Measurements from ENCODE around the gene ATP9B. TPM values are rescaled to one million over a fixed set of nuclear protein-coding genes. Genes with fewer than 3 reads are reported as not detected.

Gene ATP9B
- total RNA-seq, 1 experiment from 2014 or later, result 17.9 TPM

DNA sequence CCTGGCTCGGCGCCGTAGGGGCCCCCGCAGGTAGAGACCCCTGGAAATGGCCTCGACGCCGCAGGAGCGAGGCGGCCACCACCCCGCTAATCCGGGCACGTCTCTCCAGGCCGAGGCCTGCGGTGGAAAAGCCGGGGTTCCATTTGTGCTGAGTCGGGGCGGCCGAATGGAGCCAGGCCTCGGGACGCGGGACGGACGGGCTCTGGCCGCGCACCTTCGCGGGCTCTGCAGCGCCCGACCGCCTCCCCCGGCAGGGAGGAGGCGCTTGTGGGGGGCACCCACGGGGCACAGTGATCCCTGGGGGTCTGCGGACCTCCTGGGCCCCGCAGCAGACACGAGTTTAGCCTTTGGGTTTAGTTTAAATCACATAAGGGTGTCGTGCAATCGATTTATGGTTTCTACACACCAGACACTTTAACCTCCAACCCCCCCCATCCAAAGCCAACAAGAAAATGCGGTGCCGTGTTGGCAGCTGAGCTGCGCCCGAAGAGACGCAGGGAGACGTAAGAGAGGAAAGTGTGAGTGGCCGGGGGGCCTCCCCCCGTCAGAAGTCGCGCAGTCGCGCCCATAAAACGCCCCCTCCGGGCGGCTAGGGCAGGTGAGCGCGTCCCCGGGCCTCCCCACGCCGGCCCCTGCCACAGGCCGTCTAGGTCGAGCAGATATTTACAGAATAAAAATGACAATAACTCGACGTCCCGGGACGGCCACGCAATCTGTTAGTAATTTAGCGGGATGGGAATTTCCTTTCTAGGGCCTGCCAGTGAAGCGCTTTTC is 325.5 kb downstream of the ATP9B start:
- peaks cover 16% of the 10 kb centered on the region for H3K4me1 ChIP-seq (ENCODE audit: insufficient read depth, low read length, poor library complexity, severe bottlenecking)
- no peaks in the 10 kb centered on the region for H3K9me3 ChIP-seq (ENCODE audit: low read depth, low read length, poor library complexity, severe bottlenecking)
- H3K36me3 ChIP-seq (ENCODE audit: insufficient read depth, low read length, poor library complexity, severe bottlenecking), result no peaks in the 10 kb centered on the region
- no TSS peak for BruUV-seq (replicated peaks)
- no peak for TF ChIP-seq EZH2 (IDR thresholded peaks at IDR 0.05; ENCODE audit: borderline replicate concordance, low read depth, low read length, poor library complexity, severe bottlenecking)
- TF ChIP-seq, protein P1, sequence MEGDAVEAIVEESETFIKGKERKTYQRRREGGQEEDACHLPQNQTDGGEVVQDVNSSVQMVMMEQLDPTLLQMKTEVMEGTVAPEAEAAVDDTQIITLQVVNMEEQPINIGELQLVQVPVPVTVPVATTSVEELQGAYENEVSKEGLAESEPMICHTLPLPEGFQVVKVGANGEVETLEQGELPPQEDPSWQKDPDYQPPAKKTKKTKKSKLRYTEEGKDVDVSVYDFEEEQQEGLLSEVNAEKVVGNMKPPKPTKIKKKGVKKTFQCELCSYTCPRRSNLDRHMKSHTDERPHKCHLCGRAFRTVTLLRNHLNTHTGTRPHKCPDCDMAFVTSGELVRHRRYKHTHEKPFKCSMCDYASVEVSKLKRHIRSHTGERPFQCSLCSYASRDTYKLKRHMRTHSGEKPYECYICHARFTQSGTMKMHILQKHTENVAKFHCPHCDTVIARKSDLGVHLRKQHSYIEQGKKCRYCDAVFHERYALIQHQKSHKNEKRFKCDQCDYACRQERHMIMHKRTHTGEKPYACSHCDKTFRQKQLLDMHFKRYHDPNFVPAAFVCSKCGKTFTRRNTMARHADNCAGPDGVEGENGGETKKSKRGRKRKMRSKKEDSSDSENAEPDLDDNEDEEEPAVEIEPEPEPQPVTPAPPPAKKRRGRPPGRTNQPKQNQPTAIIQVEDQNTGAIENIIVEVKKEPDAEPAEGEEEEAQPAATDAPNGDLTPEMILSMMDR (conservative IDR thresholded peaks at IDR 0.05; ENCODE audit: low read depth, low read length), result no peak
- H3K4me3 ChIP-seq (ENCODE audit: low read depth, low read length, poor library complexity, severe bottlenecking), result peak overlapping the region; percentile 53
- peak; percentile 61 for DNase-seq (ENCODE audit: low spot score)
- ChIA-PET CTCF (no interaction called here), POLR2A (ENCODE audit: low non-redundant PET) (no interaction called here)
- H3K27me3 ChIP-seq (replicated peaks; ENCODE audit: insufficient read depth, low read depth, low read length, poor library complexity), result no peaks in the 10 kb centered on the region
- intact Hi-C loops (cut with micrococcal nuclease; ENCODE audit: unreplicated experiment), result loop anchor here (10.0 kb wide), 1 partner anchor 640 kb away; the partner anchor contains the start of gene RBFA
- H3K27ac ChIP-seq (ENCODE audit: low read depth, low read length, poor library complexity, severe bottlenecking), result peak overlapping the region; percentile 58

DNA sequence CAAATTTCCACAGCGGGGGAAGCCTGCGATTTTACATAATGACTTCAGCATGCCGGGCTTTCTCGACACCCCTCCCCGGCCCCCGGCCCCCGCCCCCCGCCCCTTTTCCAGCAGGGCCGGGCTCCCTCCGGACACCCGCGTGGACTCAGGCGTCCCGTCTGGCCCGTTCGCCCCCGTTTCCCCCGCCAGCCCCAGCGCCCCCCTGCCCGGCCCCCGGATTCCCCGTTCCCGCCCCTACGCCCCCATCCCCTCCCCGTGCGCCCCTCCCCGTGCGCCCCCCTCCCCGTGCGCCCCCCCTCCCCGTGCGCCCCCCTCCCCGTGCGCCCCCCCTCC is 326.1 kb downstream of the ATP9B start:
- H3K36me3 ChIP-seq (ENCODE audit: insufficient read depth, low read length, poor library complexity, severe bottlenecking), result no peaks in the 10 kb centered on the region
- ChIA-PET POLR2A (ENCODE audit: low non-redundant PET) (no interaction called here), CTCF (no interaction called here)
- TF ChIP-seq EZH2 (IDR thresholded peaks at IDR 0.05; ENCODE audit: borderline replicate concordance, low read depth, low read length, poor library complexity, severe bottlenecking), result no peak
- TF ChIP-seq, protein P1 (conservative IDR thresholded peaks at IDR 0.05; ENCODE audit: low read depth, low read length), result no peak
- H3K4me3 ChIP-seq (ENCODE audit: low read depth, low read length, poor library complexity, severe bottlenecking), result peak overlapping the region; percentile 53
- intact Hi-C loops (cut with micrococcal nuclease; ENCODE audit: unreplicated experiment), result loop anchor here (10.0 kb wide), 1 partner anchor 640 kb away; the partner anchor contains the start of gene RBFA
- no peak for DNase-seq (ENCODE audit: low spot score)
- H3K4me1 ChIP-seq (ENCODE audit: insufficient read depth, low read length, poor library complexity, severe bottlenecking), result peaks cover 16% of the 10 kb centered on the region
- BruUV-seq (replicated peaks), result no TSS peak
- H3K9me3 ChIP-seq (ENCODE audit: low read depth, low read length, poor library complexity, severe bottlenecking), result no peaks in the 10 kb centered on the region
- H3K27me3 ChIP-seq (replicated peaks; ENCODE audit: insufficient read depth, low read depth, low read length, poor library complexity), result no peaks in the 10 kb centered on the region
- no peak overlapping the region for H3K27ac ChIP-seq (ENCODE audit: low read depth, low read length, poor library complexity, severe bottlenecking)

DNA sequence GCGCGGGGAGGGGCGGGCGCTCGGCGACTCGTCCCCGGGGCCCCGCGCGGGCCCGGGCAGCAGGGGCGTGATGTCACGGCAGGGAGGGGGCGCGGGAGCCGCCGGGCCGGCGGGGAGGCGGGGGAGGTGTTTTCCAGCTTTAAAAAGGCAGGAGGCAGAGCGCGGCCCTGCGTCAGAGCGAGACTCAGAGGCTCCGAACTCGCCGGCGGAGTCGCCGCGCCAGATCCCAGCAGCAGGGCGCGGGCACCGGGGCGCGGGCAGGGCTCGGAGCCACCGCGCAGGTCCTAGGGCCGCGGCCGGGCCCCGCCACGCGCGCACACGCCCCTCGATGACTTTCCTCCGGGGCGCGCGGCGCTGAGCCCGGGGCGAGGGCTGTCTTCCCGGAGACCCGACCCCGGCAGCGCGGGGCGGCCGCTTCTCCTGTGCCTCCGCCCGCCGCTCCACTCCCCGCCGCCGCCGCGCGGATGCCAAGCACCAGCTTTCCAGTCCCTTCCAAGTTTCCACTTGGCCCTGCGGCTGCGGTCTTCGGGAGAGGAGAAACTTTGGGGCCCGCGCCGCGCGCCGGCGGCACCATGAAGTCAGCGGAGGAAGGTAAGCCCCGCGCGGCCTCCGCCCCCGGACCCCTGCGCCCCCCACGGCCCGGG is 326.7 kb downstream of the ATP9B start, which contains the start of gene NFATC1:
TSS of gene NFATC1 (plus strand) at position 170 of the 644 bp plus-strand sequence. CDS start at position 465, 295 bp downstream.
- Histone ChIP-seq H3K36me3 (ENCODE audit: insufficient read depth, low read length, poor library complexity, severe bottlenecking) (no peaks in the 10 kb centered on the region), H3K4me3 (ENCODE audit: low read depth, low read length, poor library complexity, severe bottlenecking) (peak within 1 kb of the TSS; percentile 53), H3K9me3 (ENCODE audit: low read depth, low read length, poor library complexity, severe bottlenecking) (no peaks in the 10 kb centered on the region), H3K4me1 (ENCODE audit: insufficient read depth, low read length, poor library complexity, severe bottlenecking) (peaks cover 16% of the 10 kb centered on the region), H3K27ac (ENCODE audit: low read depth, low read length, poor library complexity, severe bottlenecking) (peak within 1 kb of the TSS; percentile 50), H3K27me3 (replicated peaks; ENCODE audit: insufficient read depth, low read depth, low read length, poor library complexity) (no peaks in the 10 kb centered on the region)
- ChIA-PET CTCF (no interaction called here), POLR2A (ENCODE audit: low non-redundant PET) (no interaction called here)
- TF ChIP-seq EZH2 (IDR thresholded peaks at IDR 0.05; ENCODE audit: borderline replicate concordance, low read depth, low read length, poor library complexity, severe bottlenecking), result no peak
- TF ChIP-seq, protein P1 (conservative IDR thresholded peaks at IDR 0.05; ENCODE audit: low read depth, low read length), result no peak
- peak; percentile 84 for DNase-seq (ENCODE audit: low spot score)
- no TSS peak for BruUV-seq (replicated peaks)
- intact Hi-C loops (cut with micrococcal nuclease; ENCODE audit: unreplicated experiment), result loop anchor here (10.0 kb wide), 1 partner anchor 639 kb away; the partner anchor contains the start of gene RBFA

All from A673 (cell line).